Measurements from ENCODE around the gene CAMKV. TPM values are rescaled to one million over a fixed set of nuclear protein-coding genes. Genes with fewer than 3 reads are reported as not detected.

The CAMKV gene
- total and polyA plus RNA-seq, 2 of the 4 experiments (the other 2 are of a cell fraction), result not detected

- H4K20me1 ChIP-seq (ENCODE audit: insufficient read depth, low read length), result no peaks in the 10 kb centered on the region
- no peak overlapping the region for H3K27ac ChIP-seq (ENCODE audit: insufficient read depth, low read length)
- DNase-seq (peak; percentile 23), ATAC-seq (ENCODE audit: low read depth) (peak; percentile 7; the same call in 1 of the 2 replicates)
- H2BK20ac ChIP-seq (ENCODE audit: low read depth, low read length), result no peak overlapping the region
- H2BK5ac ChIP-seq (ENCODE audit: low read depth, low read length, poor library complexity, severe bottlenecking), result no peak overlapping the region
- no peak overlapping the region for H2AK9ac ChIP-seq (replicated peaks; ENCODE audit: low read depth, low read length, poor library complexity)
- peaks cover 14% of the 10 kb centered on the region for H3K4me1 ChIP-seq (ENCODE audit: control insufficient read depth, insufficient read depth, low read length)
- no peak overlapping the region for H3K18ac ChIP-seq (ENCODE audit: low read depth, low read length)
- in situ Hi-C loops (cut with MboI; ENCODE audit: low sequenced_read_pairs) (no loop called here), dilution Hi-C loops (cut with HindIII; ENCODE audit: low sequenced_read_pairs, unreplicated experiment) (no loop called here), intact Hi-C loops (cut with micrococcal nuclease) (no loop called here)
- H3K4ac ChIP-seq (ENCODE audit: low read depth, low read length), result no peak overlapping the region
- no peak overlapping the region for H2AK5ac ChIP-seq (ENCODE audit: low read depth, low read length)
- TF ChIP-seq, protein P1, sequence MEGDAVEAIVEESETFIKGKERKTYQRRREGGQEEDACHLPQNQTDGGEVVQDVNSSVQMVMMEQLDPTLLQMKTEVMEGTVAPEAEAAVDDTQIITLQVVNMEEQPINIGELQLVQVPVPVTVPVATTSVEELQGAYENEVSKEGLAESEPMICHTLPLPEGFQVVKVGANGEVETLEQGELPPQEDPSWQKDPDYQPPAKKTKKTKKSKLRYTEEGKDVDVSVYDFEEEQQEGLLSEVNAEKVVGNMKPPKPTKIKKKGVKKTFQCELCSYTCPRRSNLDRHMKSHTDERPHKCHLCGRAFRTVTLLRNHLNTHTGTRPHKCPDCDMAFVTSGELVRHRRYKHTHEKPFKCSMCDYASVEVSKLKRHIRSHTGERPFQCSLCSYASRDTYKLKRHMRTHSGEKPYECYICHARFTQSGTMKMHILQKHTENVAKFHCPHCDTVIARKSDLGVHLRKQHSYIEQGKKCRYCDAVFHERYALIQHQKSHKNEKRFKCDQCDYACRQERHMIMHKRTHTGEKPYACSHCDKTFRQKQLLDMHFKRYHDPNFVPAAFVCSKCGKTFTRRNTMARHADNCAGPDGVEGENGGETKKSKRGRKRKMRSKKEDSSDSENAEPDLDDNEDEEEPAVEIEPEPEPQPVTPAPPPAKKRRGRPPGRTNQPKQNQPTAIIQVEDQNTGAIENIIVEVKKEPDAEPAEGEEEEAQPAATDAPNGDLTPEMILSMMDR (conservative IDR thresholded peaks at IDR 0.05; ENCODE audit: low read depth, low read length), result no peak
- TF ChIP-seq MAZ (IDR thresholded peaks at IDR 0.05; ENCODE audit: borderline replicate concordance, low read depth, low read length) (no peak), RFX5 (IDR thresholded peaks at IDR 0.05; ENCODE audit: low read depth, low read length) (no peak), MAFK (IDR thresholded peaks at IDR 0.05; ENCODE audit: low read depth, low read length) (no peak), CHD1 (IDR thresholded peaks at IDR 0.05; ENCODE audit: low read depth, low read length) (no peak), FOS (IDR thresholded peaks at IDR 0.05; ENCODE audit: low read depth, low read length) (no peak), MXI1 (IDR thresholded peaks at IDR 0.05; ENCODE audit: borderline replicate concordance, low read depth, low read length) (no peak)
- TF ChIP-seq, protein P2, sequence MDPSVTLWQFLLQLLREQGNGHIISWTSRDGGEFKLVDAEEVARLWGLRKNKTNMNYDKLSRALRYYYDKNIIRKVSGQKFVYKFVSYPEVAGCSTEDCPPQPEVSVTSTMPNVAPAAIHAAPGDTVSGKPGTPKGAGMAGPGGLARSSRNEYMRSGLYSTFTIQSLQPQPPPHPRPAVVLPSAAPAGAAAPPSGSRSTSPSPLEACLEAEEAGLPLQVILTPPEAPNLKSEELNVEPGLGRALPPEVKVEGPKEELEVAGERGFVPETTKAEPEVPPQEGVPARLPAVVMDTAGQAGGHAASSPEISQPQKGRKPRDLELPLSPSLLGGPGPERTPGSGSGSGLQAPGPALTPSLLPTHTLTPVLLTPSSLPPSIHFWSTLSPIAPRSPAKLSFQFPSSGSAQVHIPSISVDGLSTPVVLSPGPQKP (IDR thresholded peaks at IDR 0.05; ENCODE audit: borderline replicate concordance, low read depth, low read length), result no peak
- ChIA-PET POLR2A (ENCODE audit: unreplicated experiment) (no interaction called here), CTCF (interaction anchor here (0.7 to 1.5 kb wide), 3 partner anchors 19 to 63 kb away, joined by 3 to 9 read pairs (median 7); partner anchors contain the start of gene MON1A)
- H3K9me1 ChIP-seq (ENCODE audit: insufficient read depth, low read length), result peaks cover 2% of the 10 kb centered on the region; the same call in 1 of the 2 replicates
- H3K14ac ChIP-seq (replicated peaks; ENCODE audit: low read depth, low read length), result 0 out of 2 replicates have a peak overlapping the region, but pooled peaks have one; percentile 21
- no CpG with 5 or more reads among the region's 11 CpGs for WGBS, 2 experiments (ENCODE audit: extremely low coverage in 2 of 2, insufficient read length in 1 of 2)
- no peak overlapping the region for H3K56ac ChIP-seq (ENCODE audit: extremely low read depth, insufficient read depth, low read length)
- no peak overlapping the region for H3K9ac ChIP-seq (ENCODE audit: low read depth, low read length)
- H3K36me3 ChIP-seq (ENCODE audit: control insufficient read depth, insufficient read depth, low read length), result no peaks in the 10 kb centered on the region
- no peak overlapping the region for H2BK120ac ChIP-seq (ENCODE audit: low read depth, low read length)
- H3K79me1 ChIP-seq (ENCODE audit: low read depth in 1 of 2, low read length in 2 of 2), result no peaks in the 10 kb centered on the region
- no TSS peak for BruUV-seq (replicated peaks)
- H3K27me3 ChIP-seq (ENCODE audit: control insufficient read depth, insufficient read depth, low read length), result no peaks in the 10 kb centered on the region
- no peak overlapping the region for H4K91ac ChIP-seq (ENCODE audit: insufficient read depth, low read depth, low read length)
- H3K23ac ChIP-seq (ENCODE audit: low read depth, low read length), result no peak overlapping the region
- peak overlapping the region; percentile 13 for H2AFZ ChIP-seq (replicated peaks; ENCODE audit: low read length, poor library complexity)
- no peaks in the 10 kb centered on the region for H3K9me3 ChIP-seq (ENCODE audit: control insufficient read depth, insufficient read depth, low read length)
- H3K4me2 ChIP-seq (ENCODE audit: low read depth, low read length), result no peak overlapping the region; the same call in 1 of the 2 replicates
- H2BK15ac ChIP-seq (ENCODE audit: low read depth, low read length), result no peak overlapping the region
- no peak overlapping the region for H3K4me3 ChIP-seq (ENCODE audit: insufficient read depth, low read depth, low read length)
- H4K5ac ChIP-seq (ENCODE audit: low read depth, low read length), result no peak overlapping the region; the same call in 1 of the 2 replicates
- H4K8ac ChIP-seq (ENCODE audit: low read depth in 2 of 2, low read length in 2 of 2), result 0 out of 4 replicates have a peak overlapping the region, but pooled peaks of 1 of the 2 experiments have one; percentile 19
Measured at GRCh38 chr3:49901366-49902339, 31.9 kb upstream of the CAMKV start.
